Caco-2 (cell line): Measurements from ENCODE around the gene ZNF133. TPM values are rescaled to one million over a fixed set of nuclear protein-coding genes. Genes with fewer than 3 reads are reported as not detected.

Source experiments
- BruUV-seq: library from RNA; stranded (reverse); fragments of 400-500 nt; replicated peaks from 2 replicates; lab custom pipeline; 2021; lab: Mats Ljungman, UMichigan
- CTCF ChIA-PET: fragments of 300-600 bp; sonication (Branson Sonifier 250); formaldehyde crosslinking; loops from one replicate; lab custom pipeline; 2022; ENCODE audit warnings: antibody characterized with exemption; lab: Charles Lee
- POLR2A ChIA-PET: fragments of 300-600 bp; sonication (Branson Sonifier 250); formaldehyde crosslinking; loops from one replicate; lab custom pipeline; 2022; ENCODE audit warnings: antibody characterized with exemption; lab: Charles Lee
- DNase-seq, 2 experiments: peaks; one replicate each; pipeline versions ENCODE4 v3.0.0 to v3.0.0-alpha.2; 2020 to 2022
- H3K27me3 ChIP-seq: replicated peaks from 2 replicates; pipeline ENCODE4 v1.6.0; 2011; ENCODE audit warnings: low read length; ENCODE audit not compliant: control insufficient read depth, insufficient read depth
- H3K36me3 ChIP-seq: 2 replicates; pipeline ENCODE4 v1.5.1; 2011; ENCODE audit warnings: low read length; ENCODE audit not compliant: control insufficient read depth, insufficient read depth
- H3K4me1 ChIP-seq: fragments of 250-450 bp; sonication (Bioruptor Pico); 2 replicates; pipeline ENCODE4 v1.5.1; 2020; ENCODE audit warnings: mild to moderate bottlenecking
- H3K4me3 ChIP-seq: 2 replicates; pipeline ENCODE4 v1.5.1; 2011; ENCODE audit warnings: low read depth, mild to moderate bottlenecking, control low read depth, low read length
- H3K9me3 ChIP-seq: fragments of 250-450 bp; sonication (Bioruptor Pico); 2 replicates; pipeline ENCODE4 v1.5.1; 2020; ENCODE audit warnings: mild to moderate bottlenecking, moderate library complexity
- H3K27ac Mint-ChIP-seq: one replicate; pipeline ENCODE4 v1.8.0; 2022; ENCODE audit warnings: mixed read lengths; ENCODE audit not compliant: unreplicated experiment
- H3K27me3 Mint-ChIP-seq: one replicate; pipeline ENCODE4 v1.8.0; 2022; ENCODE audit warnings: mixed read lengths; ENCODE audit not compliant: insufficient read depth, unreplicated experiment
- H3K36me3 Mint-ChIP-seq: one replicate; pipeline ENCODE4 v1.8.0; 2022; ENCODE audit warnings: mild to moderate bottlenecking, mixed read lengths; ENCODE audit not compliant: insufficient read depth, unreplicated experiment
- H3K4me1 Mint-ChIP-seq: one replicate; pipeline ENCODE4 v1.8.0; 2022; ENCODE audit warnings: low read depth, mixed read lengths; ENCODE audit not compliant: unreplicated experiment
- H3K4me3 Mint-ChIP-seq: one replicate; pipeline ENCODE4 v1.8.0; 2022; ENCODE audit warnings: mild to moderate bottlenecking, moderate library complexity, mixed read lengths; ENCODE audit not compliant: unreplicated experiment
- H3K9me3 Mint-ChIP-seq: one replicate; pipeline ENCODE4 v1.8.0; 2022; ENCODE audit warnings: mixed read lengths; ENCODE audit not compliant: unreplicated experiment
- intact Hi-C: fragments of 100-400 bp; cut with micrococcal nuclease; formaldehyde crosslinking; loops from one replicate; pipeline ENCODE4 v1.10.0; 2022; ENCODE audit not compliant: unreplicated experiment
- total RNA-seq: library from RNA; stranded (reverse); gene quantifications from 2 replicates; pipeline ENCODE4 v1.2.3, GENCODE V29; 2022
- TF ChIP-seq, protein P1 (sequence below), 2 experiments: fragments of 200-600 bp in 1 of 2; IDR thresholded peaks; 1 replicate in 1 of 2; 2 replicates in 1 of 2; pipeline versions ENCODE4 v1.5.1 to v1.8.0; 2011 to 2022; ENCODE audit warnings: antibody characterized with exemption in 1 of 2, control low read depth in 1 of 2, inconsistent platforms in 1 of 2, low read depth in 1 of 2, low read length in 1 of 2, mild to moderate bottlenecking in 1 of 2, moderate library complexity in 1 of 2; ENCODE audit not compliant: insufficient read depth in 1 of 2, severe bottlenecking in 1 of 2, unreplicated experiment in 1 of 2

Gene ZNF133
- total RNA-seq, 1 experiment from 2014 or later = 14.8 TPM

DNA sequence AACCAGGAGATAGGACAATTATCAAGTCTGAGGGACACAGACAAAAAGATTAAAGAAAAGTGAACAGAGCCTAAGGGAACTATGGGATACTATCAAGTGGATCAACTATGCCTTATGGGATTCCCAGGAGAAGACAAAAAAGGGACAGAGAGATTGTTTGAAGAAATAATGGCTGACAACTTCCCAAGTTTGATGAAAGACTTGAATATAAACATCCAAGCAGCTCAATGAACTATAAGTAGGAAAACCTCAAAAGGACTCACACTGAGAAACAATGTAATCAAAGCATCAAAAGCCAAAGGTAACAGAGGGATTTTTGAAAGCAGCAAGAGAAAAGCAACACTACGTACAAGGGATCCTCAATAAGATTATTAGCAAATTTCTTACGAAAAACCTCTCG is 11.0 kb downstream of the ZNF133 start:
- CTCF ChIA-PET = no interaction called here
- H3K36me3 Mint-ChIP-seq = peaks cover 7% of the 10 kb centered on the region

DNA sequence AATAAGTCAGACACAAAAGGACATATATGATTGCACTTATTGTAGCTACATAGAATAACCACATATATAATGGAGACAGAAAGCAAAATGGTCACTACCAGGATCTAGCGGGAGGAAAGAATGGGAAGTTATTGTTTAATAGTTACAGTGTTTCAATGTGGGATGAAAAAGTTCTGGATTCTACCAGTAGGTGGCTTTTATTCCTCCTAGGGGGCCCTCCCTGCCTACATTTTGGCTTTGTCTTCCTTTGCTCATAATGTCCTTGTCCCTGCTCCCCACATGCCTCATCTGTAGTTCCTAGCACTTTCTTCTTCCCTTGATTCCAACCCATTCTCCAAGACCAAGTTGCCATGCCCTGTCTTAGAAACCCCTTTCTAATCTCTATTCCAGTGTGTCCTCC is 16.3 kb downstream of the ZNF133 start:
- H3K9me3 Mint-ChIP-seq = peaks cover under 1% of the 10 kb centered on the region
- no peak overlapping the region for H3K27ac Mint-ChIP-seq
- H3K4me3 ChIP-seq = no peak overlapping the region
- peak in 1 of 2 experiments; percentile 19 for DNase-seq
- no peaks in the 10 kb centered on the region for H3K9me3 ChIP-seq
- H3K27me3 Mint-ChIP-seq = no peaks in the 10 kb centered on the region
- ChIA-PET CTCF (no interaction called here), POLR2A (no interaction called here)
- 0 out of 2 replicates have a peak, but pooled peaks cover under 1% of the 10 kb centered on the region for H3K4me1 ChIP-seq
- BruUV-seq = no TSS peak
- H3K4me3 Mint-ChIP-seq = no peak overlapping the region
- H3K36me3 Mint-ChIP-seq = no peaks in the 10 kb centered on the region
- TF ChIP-seq, protein P1, sequence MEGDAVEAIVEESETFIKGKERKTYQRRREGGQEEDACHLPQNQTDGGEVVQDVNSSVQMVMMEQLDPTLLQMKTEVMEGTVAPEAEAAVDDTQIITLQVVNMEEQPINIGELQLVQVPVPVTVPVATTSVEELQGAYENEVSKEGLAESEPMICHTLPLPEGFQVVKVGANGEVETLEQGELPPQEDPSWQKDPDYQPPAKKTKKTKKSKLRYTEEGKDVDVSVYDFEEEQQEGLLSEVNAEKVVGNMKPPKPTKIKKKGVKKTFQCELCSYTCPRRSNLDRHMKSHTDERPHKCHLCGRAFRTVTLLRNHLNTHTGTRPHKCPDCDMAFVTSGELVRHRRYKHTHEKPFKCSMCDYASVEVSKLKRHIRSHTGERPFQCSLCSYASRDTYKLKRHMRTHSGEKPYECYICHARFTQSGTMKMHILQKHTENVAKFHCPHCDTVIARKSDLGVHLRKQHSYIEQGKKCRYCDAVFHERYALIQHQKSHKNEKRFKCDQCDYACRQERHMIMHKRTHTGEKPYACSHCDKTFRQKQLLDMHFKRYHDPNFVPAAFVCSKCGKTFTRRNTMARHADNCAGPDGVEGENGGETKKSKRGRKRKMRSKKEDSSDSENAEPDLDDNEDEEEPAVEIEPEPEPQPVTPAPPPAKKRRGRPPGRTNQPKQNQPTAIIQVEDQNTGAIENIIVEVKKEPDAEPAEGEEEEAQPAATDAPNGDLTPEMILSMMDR (IDR thresholded peaks at IDR 0.05; ENCODE audit: insufficient read depth in 1 of 2, low read depth in 1 of 2, low read length in 1 of 2, severe bottlenecking in 1 of 2, unreplicated experiment in 1 of 2) = peak; percentile 31 to 35
- no peaks in the 10 kb centered on the region for H3K36me3 ChIP-seq
- intact Hi-C loops = loop anchor here (5.0 kb wide), 1 partner anchor 83 kb away; no protein-coding TSS in a partner anchor
- H3K27me3 ChIP-seq = no peaks in the 10 kb centered on the region
- H3K4me1 Mint-ChIP-seq = peaks cover 5% of the 10 kb centered on the region

More for the DNA sequence above, 11.0 kb downstream of the ZNF133 start:
- Histone ChIP-seq H3K36me3 (peaks cover 2% of the 10 kb centered on the region; the same call in 1 of the 2 replicates), H3K27me3 (no peaks in the 10 kb centered on the region), H3K9me3 (no peaks in the 10 kb centered on the region), H3K4me3 (no peak overlapping the region), H3K4me1 (no peaks in the 10 kb centered on the region)
- H3K27me3 Mint-ChIP-seq = no peaks in the 10 kb centered on the region
- POLR2A ChIA-PET = interaction anchor here (0.7 kb wide), 1 partner anchor 11 kb away, joined by 5 read pairs; no protein-coding TSS in a partner anchor
- BruUV-seq = no TSS peak
- TF ChIP-seq, protein P1 (IDR thresholded peaks at IDR 0.05; ENCODE audit: insufficient read depth in 1 of 2, low read depth in 1 of 2, low read length in 1 of 2, severe bottlenecking in 1 of 2, unreplicated experiment in 1 of 2) = no peak
- no peaks in the 10 kb centered on the region for H3K4me1 Mint-ChIP-seq
- H3K27ac Mint-ChIP-seq = no peak overlapping the region
- H3K4me3 Mint-ChIP-seq = no peak overlapping the region
- DNase-seq = no peak
- H3K9me3 Mint-ChIP-seq = peaks cover 11% of the 10 kb centered on the region
- intact Hi-C loops = no loop called here

DNA sequence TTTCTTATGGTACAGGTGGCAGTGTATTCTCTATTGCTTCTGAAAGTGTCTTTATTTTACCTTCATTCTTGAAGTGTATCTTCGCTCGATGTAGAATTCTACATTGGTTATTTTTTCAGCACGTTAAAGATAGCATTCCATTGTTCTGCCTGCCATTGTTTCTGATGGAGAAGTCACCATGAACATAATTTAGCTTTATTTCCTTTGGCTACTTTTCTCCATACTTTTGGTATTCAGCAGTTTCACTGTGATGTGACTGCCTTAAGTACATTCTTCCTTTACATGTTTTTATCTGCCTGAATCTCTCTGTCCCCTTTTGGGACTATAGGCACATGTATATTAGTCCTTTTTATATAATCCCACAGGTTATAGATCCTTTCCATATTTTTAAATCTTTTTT is 19.0 kb downstream of the ZNF133 start:
- peaks cover 6% of the 10 kb centered on the region for H3K36me3 Mint-ChIP-seq
- 0 out of 2 replicates have a peak, but pooled peaks cover 8% of the 10 kb centered on the region for H3K4me1 ChIP-seq
- no peaks in the 10 kb centered on the region for H3K27me3 Mint-ChIP-seq
- no peak overlapping the region for H3K4me3 ChIP-seq
- POLR2A ChIA-PET = no interaction called here
- intact Hi-C loops = loop anchor here (5.0 kb wide), 1 partner anchor 80 kb away; no protein-coding TSS in a partner anchor
- H3K4me3 Mint-ChIP-seq = no peak overlapping the region
- TF ChIP-seq, protein P1 (IDR thresholded peaks at IDR 0.05; ENCODE audit: insufficient read depth in 1 of 2, low read depth in 1 of 2, low read length in 1 of 2, severe bottlenecking in 1 of 2, unreplicated experiment in 1 of 2) = no peak
- H3K27ac Mint-ChIP-seq = no peak overlapping the region
- no peaks in the 10 kb centered on the region for H3K27me3 ChIP-seq
- H3K4me1 Mint-ChIP-seq = peaks cover 13% of the 10 kb centered on the region
- H3K9me3 ChIP-seq = no peaks in the 10 kb centered on the region
- no peaks in the 10 kb centered on the region for H3K36me3 ChIP-seq
- no peaks in the 10 kb centered on the region for H3K9me3 Mint-ChIP-seq
- no peak for DNase-seq
- no TSS peak for BruUV-seq
- CTCF ChIA-PET = no interaction called here
